Measurements from ENCODE around the gene CDC23. TPM values are rescaled to one million over a fixed set of nuclear protein-coding genes. Genes with fewer than 3 reads are reported as not detected.
"Not testable (repeated sequence)": the region's sequence is repeated elsewhere in the genome, so short reads cannot be mapped to it uniquely, and the experiment has no call there.

CDC23 gene
- total RNA-seq, 1 donor from 2014 or later = 19.3 TPM

DNA sequence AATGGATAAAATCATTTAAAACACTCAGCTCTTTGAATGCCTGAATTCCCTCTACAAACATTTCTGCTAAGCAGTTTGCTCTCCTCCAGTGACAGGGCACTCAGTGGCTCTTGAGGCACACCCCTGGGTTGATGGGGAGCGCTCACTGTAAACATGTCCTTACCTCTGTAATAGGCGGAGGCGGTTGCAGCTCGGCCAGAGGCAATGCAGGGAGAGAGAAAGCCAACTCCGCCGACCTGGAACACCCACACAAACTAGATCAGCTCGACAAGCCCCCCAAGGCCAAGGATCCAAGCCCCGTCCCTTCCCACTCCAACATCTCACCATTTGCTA is 329 bp downstream of the CDC23 start:
- TF ChIP-seq CTCF (IDR thresholded peaks at IDR 0.05) = no peak
- DNase-seq = no peak
- Histone ChIP-seq H3K9me3 (no peaks in the 10 kb centered on the region), H3K4me3 (peak overlapping the region; percentile 90), H3K27ac (peak overlapping the region; percentile 84), H3K36me3 (peaks cover 7% of the 10 kb centered on the region), H3K4me1 (peaks cover 16% of the 10 kb centered on the region), H3K27me3 (no peaks in the 10 kb centered on the region)
- intact Hi-C loops (cut with DNase I) = no loop called here
- ATAC-seq = peak; percentile 37

- ATAC-seq (no peak), DNase-seq (no peak)
- Histone ChIP-seq H3K36me3 (peaks cover 21% of the 10 kb centered on the region), H3K4me1 (peaks cover 16% of the 10 kb centered on the region), H3K27me3 (no peaks in the 10 kb centered on the region), H3K4me3 (no peak overlapping the region), H3K9me3 (no peaks in the 10 kb centered on the region), H3K27ac (no peak overlapping the region)
- no peak for TF ChIP-seq CTCF (IDR thresholded peaks at IDR 0.05)
- intact Hi-C loops (cut with DNase I) = no loop called here
These were observed 2.1 kb downstream of the CDC23 start for GRCh38 chr5:138210985-138211384.

DNA sequence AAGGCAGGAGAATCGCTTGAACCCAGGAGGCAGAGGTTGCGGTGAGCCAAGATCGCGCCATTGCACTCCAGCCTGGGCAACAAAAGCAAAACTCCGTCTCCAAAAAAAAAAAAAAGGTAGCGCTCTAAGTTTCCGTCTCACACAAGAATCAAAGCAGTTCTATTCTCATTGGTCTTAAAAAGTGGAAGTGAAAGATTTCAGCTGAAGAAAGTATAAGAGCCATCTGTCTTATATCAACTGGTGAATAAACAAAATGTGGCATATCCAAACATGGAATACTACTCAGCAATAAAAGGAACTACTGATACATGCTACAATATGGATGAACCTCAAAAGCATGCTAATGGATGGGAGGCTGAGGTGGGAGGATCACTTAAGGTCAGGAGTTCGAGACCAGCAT is 19.3 kb downstream of the CDC23 start:
- H3K27ac ChIP-seq; H3K9me3 ChIP-seq; intact Hi-C loops (cut with DNase I); H3K27me3 ChIP-seq; H3K4me1 ChIP-seq; DNase-seq; ATAC-seq; H3K4me3 ChIP-seq: not testable (repeated sequence)
- H3K36me3 ChIP-seq = peaks cover 83% of the 10 kb centered on the region

GRCh38 chr5:138192826-138193225 is 20.3 kb downstream of the CDC23 start:
- Histone ChIP-seq H3K36me3 (peaks cover 83% of the 10 kb centered on the region), H3K4me3 (no peak overlapping the region), H3K27ac (no peak overlapping the region), H3K9me3 (no peaks in the 10 kb centered on the region), H3K4me1 (no peaks in the 10 kb centered on the region), H3K27me3 (no peaks in the 10 kb centered on the region)
- intact Hi-C loops (cut with DNase I) = no loop called here
- DNase-seq (no peak), ATAC-seq (no peak)
- TF ChIP-seq CTCF (IDR thresholded peaks at IDR 0.05) = no peak

DNA sequence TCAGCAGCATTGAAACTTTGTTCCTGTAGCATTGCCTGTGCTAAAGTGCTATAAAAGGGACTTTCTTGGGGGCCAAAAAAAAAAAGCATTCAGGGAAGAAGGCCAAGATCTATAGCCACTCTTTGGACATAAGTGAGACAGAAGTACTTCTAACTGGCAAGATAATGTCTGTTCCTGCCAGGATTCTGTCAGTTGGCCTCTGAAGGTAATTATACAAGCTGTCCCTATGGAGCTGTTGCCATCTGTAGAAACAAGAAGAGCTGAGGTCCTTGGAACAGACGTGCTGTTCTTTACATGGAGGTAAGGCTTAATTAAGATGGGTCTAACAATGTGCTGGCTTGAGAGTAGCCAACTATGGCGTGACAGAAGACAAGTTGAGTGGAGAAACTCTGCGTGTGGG is 24.5 kb downstream of the CDC23 start:
- Histone ChIP-seq H3K4me1 (no peaks in the 10 kb centered on the region), H3K27me3 (no peaks in the 10 kb centered on the region), H3K36me3 (peaks cover 69% of the 10 kb centered on the region), H3K9me3 (no peaks in the 10 kb centered on the region), H3K4me3 (no peak overlapping the region), H3K27ac (no peak overlapping the region)
- DNase-seq = no peak
- no peak for ATAC-seq
- intact Hi-C loops (cut with DNase I) = no loop called here
- no peak for TF ChIP-seq CTCF (IDR thresholded peaks at IDR 0.05)

- ATAC-seq (peak; percentile 57), DNase-seq (no peak)
- H3K27ac ChIP-seq = peak overlapping the region; percentile 53
- H3K27me3 ChIP-seq = no peaks in the 10 kb centered on the region
- no peaks in the 10 kb centered on the region for H3K4me1 ChIP-seq
- intact Hi-C loops (cut with DNase I) = no loop called here
- no peak overlapping the region for H3K4me3 ChIP-seq
- H3K9me3 ChIP-seq = no peaks in the 10 kb centered on the region
- H3K36me3 ChIP-seq = peaks cover 43% of the 10 kb centered on the region
- no peak for TF ChIP-seq CTCF (IDR thresholded peaks at IDR 0.05)
These were observed 27.1 kb downstream of the CDC23 start for GRCh38 chr5:138186002-138186447.
